ENCODE measurements around the gene SLC19A3.

The SLC19A3 gene

DNA sequence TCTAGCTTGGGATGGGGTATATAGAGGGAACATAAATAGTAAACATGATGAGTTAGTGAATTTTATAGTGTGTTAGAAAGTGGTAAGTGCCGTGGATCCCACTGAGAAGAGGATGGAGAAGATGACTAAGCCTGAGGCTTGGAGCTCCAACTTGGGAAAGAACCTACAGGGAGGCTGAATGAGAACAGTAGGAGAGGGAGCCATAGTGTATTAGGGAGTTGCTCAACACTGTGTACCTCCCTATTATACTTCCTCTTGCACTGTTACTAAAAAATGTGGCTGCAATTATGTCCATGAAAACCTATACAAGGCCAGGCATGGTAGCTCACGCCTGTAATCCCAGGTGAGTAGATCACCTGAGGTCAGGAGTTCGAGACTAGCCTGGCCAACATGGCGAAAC is 2.9 kb upstream of the SLC19A3 start:
- Mint-ChIP-seq H3K4me3 (no peak overlapping the region), H3K36me3 (peaks cover 0 to 2% of the 10 kb centered on the region in 2 donors), H3K27ac (no peak overlapping the region), H3K4me1 (peaks cover 2 to 7% of the 10 kb centered on the region in 2 donors), H3K9me3 (no peaks in the 10 kb centered on the region), H3K27me3 (peaks cover 25 to 37% of the 10 kb centered on the region in 2 donors)
- DNase-seq (no peak), ATAC-seq (replicated peaks) (no peak)

DNA sequence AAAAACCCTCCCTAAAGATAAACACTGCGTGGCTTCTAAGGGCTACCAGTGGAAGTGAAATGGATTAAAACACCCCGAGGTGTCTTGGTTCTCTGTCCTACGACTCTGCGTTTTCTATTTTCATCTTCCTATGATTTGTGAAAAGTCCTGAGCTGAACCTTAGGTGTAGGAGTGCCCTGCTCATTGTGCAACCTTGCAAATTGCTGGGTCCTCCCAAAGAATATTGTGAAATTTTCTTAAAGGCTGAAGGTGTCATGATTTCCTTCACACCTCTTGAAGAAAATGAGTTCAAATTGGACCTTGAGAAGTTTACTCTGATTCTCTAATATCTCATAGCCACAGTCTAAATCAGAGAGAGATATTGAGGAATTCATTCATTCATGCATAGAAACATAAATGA is 1.8 kb upstream of the SLC19A3 start:
- Mint-ChIP-seq H3K36me3 (peaks cover 0 to 2% of the 10 kb centered on the region in 2 donors), H3K9me3 (no peaks in the 10 kb centered on the region), H3K4me1 (peaks cover 2 to 7% of the 10 kb centered on the region in 2 donors), H3K4me3 (no peak overlapping the region), H3K27me3 (peaks cover 22 to 37% of the 10 kb centered on the region in 2 donors), H3K27ac (no peak overlapping the region)
- ATAC-seq (replicated peaks) (no peak), DNase-seq (no peak)

DNA sequence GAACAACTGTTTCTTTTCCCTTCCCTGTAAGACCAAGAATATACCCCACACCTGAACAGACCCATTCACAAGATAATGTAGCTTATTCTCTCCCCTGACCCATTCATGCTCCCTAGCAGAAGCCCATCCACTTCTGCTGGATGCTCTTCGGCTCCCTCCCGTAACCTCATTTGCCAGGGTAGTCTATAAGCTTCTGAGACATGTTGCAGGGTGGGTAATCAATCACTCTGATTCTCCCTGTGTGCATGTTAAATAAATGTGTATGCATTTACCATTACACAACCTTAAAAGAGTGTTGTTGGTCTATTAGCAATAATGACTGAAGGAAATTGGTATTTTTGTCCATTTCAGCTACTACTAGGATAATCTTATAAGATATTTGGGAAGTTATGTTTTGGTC is 1.3 kb downstream of the SLC19A3 start:
- Mint-ChIP-seq H3K9me3 (no peaks in the 10 kb centered on the region), H3K4me3 (no peak overlapping the region), H3K36me3 (peaks cover 0 to 2% of the 10 kb centered on the region in 2 donors), H3K27me3 (peaks cover 14 to 37% of the 10 kb centered on the region in 2 donors), H3K4me1 (peaks cover 2 to 7% of the 10 kb centered on the region in 2 donors), H3K27ac (no peak overlapping the region)
- ATAC-seq (replicated peaks) (no peak), DNase-seq (no peak)

DNA sequence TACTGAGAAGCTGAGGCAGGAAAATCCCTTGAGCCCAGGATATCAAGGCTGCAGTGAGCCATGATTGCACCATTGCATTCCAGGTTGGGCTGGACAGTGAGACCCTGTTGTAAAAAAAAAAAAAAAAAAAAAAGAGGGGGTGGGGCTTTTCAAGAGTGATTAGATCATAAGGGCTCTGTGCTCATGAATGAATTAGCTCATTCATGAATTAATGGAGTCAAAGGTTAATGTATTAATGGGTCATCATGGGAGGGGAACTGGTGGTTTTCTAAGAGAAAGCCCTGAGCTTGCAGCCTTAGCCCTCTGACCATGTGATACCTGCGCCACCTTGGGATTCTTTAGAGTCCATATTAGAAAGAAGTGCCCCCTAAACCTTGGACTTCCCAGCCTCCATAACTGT is 4.5 kb downstream of the SLC19A3 start:
- no peak for DNase-seq
- H3K27me3 Mint-ChIP-seq = peaks cover 10 to 14% of the 10 kb centered on the region in 2 donors
- H3K4me1 Mint-ChIP-seq = peaks cover 2 to 7% of the 10 kb centered on the region in 2 donors
- no peak overlapping the region for H3K4me3 Mint-ChIP-seq
- no peaks in the 10 kb centered on the region for H3K36me3 Mint-ChIP-seq
- H3K27ac Mint-ChIP-seq = no peak overlapping the region
- no peaks in the 10 kb centered on the region for H3K9me3 Mint-ChIP-seq
- no peak for ATAC-seq (replicated peaks)

DNA sequence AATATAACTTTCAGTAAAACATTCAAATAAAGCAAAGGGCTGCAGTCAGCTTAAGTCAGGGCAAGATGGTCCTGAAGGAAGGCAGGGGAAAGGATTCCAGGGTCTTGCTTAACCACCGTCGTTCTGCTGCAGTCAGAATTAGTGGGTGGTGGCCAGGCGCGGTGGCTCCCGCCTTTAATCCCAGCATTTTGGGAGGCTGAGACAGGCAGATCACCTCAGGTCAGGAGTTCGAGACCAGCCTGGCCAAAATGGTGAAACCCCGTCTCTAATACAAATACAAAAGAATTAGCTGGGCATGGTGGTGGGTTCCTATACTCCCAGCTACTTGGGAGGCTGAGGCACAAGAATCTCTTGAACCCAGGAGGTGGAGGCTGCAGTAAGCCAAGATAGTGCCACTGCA is 6.8 kb downstream of the SLC19A3 start:
- ATAC-seq (replicated peaks) (no peak), DNase-seq (no peak)
- Mint-ChIP-seq H3K27me3 (peaks cover 3 to 4% of the 10 kb centered on the region in 2 donors), H3K36me3 (no peaks in the 10 kb centered on the region), H3K9me3 (no peaks in the 10 kb centered on the region), H3K4me3 (no peak overlapping the region), H3K27ac (no peak overlapping the region), H3K4me1 (no peaks in the 10 kb centered on the region)

DNA sequence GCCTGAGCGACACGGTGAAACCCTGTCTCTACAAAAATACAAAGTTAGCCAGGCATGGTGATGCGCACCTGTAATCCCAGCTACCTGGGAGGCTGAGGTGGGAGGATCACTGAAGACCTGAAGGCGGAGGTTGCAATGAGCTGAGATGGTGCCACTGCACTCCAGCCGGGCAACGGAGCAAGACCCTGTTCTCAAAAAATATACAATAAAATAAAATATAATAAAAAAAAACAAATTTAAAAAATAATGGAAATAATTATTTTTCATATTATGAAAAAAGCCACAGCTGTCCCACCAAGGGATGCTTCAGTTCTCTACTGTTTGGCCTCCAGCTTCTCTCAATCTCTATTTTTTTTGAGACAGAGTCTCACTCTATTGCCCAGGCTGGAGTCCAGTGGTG is 10.4 kb downstream of the SLC19A3 start:
- ATAC-seq (replicated peaks) = no peak
- H3K4me1 Mint-ChIP-seq = no peaks in the 10 kb centered on the region

DNA sequence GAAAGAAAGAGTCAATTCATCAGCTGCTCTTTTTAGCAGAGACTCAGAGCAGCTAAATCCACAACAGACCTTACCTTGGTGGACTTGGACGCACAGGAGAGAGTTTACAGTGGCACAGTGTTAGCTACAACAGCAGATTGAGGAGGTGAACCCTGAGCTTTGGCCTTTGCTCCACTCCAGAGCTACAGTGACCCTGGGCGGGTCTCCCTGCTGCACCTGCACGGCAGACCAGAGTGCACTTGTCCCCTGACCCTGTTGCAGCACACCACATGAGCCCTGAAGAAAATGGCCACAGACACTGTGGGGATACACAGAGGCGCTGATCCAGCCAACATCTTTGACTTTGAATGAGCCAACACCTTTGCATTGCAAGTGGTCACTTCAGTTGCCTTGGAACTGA is 11.0 kb downstream of the SLC19A3 start:
- ATAC-seq (replicated peaks) (peak in 1 of 2 donors; percentile 19), DNase-seq (no peak)
- Mint-ChIP-seq H3K27ac (no peak overlapping the region), H3K27me3 (peaks cover 10 to 11% of the 10 kb centered on the region in 2 donors), H3K36me3 (no peaks in the 10 kb centered on the region), H3K4me3 (no peak overlapping the region), H3K9me3 (no peaks in the 10 kb centered on the region), H3K4me1 (no peaks in the 10 kb centered on the region)

More for the DNA sequence above, 10.4 kb downstream of the SLC19A3 start:
- Mint-ChIP-seq H3K9me3 (no peaks in the 10 kb centered on the region), H3K36me3 (no peaks in the 10 kb centered on the region), H3K27me3 (peaks cover 10 to 11% of the 10 kb centered on the region in 2 donors), H3K4me3 (no peak overlapping the region), H3K27ac (no peak overlapping the region)
- no peak for DNase-seq

DNA sequence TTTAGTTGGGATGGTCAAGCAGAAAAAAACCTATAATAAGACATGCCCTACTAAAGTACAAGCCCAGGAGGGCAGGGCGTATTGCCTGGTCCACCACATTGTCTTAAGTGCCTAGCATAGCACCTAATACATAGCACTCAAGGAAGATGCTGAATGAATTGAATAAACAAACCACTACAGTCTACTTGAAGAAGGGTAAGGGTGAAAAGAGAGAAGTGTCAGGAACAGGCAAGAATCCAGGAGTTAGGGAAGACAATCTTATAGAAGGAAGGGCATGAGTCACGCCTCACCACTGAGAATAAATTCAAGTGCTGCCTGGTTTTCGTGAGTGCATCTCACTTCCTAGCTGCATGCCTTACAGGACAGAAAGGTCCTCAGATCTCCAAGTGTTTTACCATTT is 13.9 kb downstream of the SLC19A3 start:
- Mint-ChIP-seq H3K27ac (no peak overlapping the region), H3K9me3 (no peaks in the 10 kb centered on the region), H3K36me3 (no peaks in the 10 kb centered on the region), H3K4me3 (no peak overlapping the region), H3K4me1 (no peaks in the 10 kb centered on the region), H3K27me3 (peaks cover 10 to 16% of the 10 kb centered on the region in 2 donors)
- no peak for ATAC-seq (replicated peaks)
- no peak for DNase-seq

DNA sequence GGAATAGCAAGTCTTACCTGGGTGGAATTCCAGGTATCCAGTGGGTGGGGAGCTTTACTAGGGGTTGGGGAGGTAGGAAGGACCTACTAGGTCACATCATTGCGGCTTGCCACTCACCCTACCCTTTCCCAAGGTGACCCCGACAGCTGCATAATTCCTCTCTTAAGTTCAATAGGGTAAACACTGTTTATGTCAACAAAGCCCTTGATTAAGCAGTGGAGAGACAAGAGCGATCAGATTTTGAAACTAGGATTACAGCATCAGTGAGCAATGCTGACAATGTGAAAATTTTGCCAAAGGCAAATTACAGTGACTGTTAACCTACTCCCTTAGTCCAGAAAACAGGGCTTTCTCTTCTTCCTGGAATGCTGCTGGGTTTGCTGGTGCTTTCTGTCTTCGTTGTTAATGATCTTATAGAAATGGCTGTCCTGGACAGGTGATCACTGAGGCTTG is 14.5 kb downstream of the SLC19A3 start:
- Mint-ChIP-seq H3K9me3 (no peaks in the 10 kb centered on the region), H3K36me3 (no peaks in the 10 kb centered on the region), H3K27me3 (peaks cover 10 to 16% of the 10 kb centered on the region in 2 donors), H3K4me1 (no peaks in the 10 kb centered on the region), H3K27ac (no peak overlapping the region), H3K4me3 (no peak overlapping the region)
- DNase-seq (no peak), ATAC-seq (replicated peaks) (no peak)

DNA sequence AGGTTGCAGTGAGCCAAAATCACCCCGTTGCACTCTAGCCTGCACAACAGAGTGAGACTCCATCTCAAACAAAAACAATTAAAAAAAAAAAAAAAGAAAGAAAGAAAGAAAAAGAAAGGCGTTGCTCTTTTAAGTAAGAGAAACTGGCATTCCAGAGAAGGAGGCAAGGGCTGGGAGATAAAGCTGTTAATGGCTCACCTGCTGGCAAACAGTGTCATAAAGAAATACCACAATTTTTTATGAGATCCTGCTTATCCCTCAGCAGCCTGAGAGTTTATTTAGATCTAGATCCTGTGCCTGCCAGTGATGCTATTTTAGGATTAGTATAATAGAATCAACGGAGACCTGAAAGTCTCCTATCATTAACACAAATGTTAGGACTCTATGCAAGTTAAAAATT is 16.3 kb downstream of the SLC19A3 start:
- H3K27me3 Mint-ChIP-seq = peaks cover 10 to 16% of the 10 kb centered on the region in 2 donors
- no peaks in the 10 kb centered on the region for H3K36me3 Mint-ChIP-seq
- H3K4me3 Mint-ChIP-seq = no peak overlapping the region
- H3K4me1 Mint-ChIP-seq = no peaks in the 10 kb centered on the region
- DNase-seq = no peak
- ATAC-seq (replicated peaks) = no peak
- no peaks in the 10 kb centered on the region for H3K9me3 Mint-ChIP-seq
- H3K27ac Mint-ChIP-seq = no peak overlapping the region

DNA sequence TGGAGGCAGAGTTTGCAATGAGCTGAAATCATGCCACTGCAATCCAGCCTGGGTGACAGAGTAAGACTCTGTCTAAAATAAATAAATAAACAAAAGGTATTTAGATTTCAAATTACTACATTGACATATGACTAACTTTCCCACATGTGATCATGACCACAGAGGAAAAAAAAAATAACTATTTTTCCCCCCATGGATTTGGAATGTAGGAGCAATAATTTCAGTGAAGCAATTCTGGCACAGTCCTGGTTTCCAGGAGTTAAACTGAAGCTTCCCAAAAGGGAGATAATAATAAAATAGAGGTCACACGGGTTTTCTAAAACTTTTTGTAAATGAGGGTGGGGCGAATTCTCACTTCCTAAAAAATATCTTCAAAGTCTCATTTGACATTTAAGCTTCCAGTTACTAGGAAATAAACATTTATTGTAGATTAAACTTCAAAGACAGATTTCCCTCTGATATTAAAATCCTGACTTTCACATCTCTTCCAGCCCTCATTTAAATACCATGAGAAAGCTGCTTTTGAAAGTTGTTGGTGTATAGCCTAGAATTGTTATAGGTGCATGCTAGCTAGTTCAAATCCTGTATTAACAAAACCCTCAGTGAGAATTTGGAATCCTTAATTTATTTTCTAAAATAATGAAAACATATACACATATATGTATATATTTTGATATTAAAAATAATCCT is 20.7 kb downstream of the SLC19A3 start:
- DNase-seq (no peak), ATAC-seq (replicated peaks) (no peak)
- H3K4me3 Mint-ChIP-seq = no peak overlapping the region
- H3K9me3 Mint-ChIP-seq = peaks cover 2 to 5% of the 10 kb centered on the region in 2 donors
- H3K27ac Mint-ChIP-seq = no peak overlapping the region
- no peaks in the 10 kb centered on the region for H3K36me3 Mint-ChIP-seq
- H3K4me1 Mint-ChIP-seq = no peaks in the 10 kb centered on the region
- H3K27me3 Mint-ChIP-seq = peaks cover 7 to 17% of the 10 kb centered on the region in 2 donors

DNA sequence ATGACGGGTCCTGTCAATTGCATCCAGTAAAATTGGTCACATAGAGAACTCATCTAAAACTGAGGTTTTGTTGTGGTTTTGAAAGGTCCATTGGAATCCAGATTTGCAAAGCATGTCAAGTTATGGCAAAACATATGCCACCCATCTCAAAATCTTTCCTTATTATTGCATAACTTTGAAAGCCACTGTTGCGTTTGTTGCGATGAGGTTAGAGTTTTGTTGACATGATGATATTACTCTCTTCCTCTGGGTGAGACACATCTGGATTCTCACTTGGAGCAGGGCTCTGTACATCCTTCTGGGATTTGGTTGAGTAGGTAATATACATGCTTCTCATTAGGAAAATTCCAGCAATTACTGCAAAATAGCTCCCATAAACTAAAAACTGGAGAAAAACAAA is 30.6 kb downstream of the SLC19A3 start:
- Mint-ChIP-seq H3K4me3 (no peak overlapping the region), H3K9me3 (no peaks in the 10 kb centered on the region), H3K27ac (no peak overlapping the region), H3K27me3 (peaks cover 11 to 19% of the 10 kb centered on the region in 2 donors), H3K36me3 (no peaks in the 10 kb centered on the region), H3K4me1 (no peaks in the 10 kb centered on the region)
- ATAC-seq (replicated peaks) = no peak
- no peak for DNase-seq

DNA sequence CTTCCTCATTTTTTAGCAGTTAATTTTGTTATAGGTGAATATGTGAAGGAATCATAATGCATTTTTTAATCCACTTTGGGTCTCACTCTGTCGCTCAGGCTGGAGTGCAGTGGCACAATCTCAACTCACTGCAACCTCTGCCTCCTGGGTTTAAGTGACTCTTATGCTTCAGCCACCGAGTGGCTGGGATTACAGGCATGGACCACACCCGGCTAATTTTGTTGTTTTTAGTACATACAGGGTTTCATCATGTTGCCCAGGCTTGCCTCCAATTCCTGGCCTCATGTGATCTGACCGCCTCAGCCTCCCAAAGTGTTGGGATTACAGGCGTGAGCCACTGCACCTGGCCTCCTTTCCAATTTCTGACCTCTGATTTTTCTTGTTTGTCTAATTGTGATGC is 33.6 kb downstream of the SLC19A3 start:
- Mint-ChIP-seq H3K4me1 (no peaks in the 10 kb centered on the region), H3K27ac (no peak overlapping the region), H3K36me3 (no peaks in the 10 kb centered on the region), H3K27me3 (peaks cover 7 to 18% of the 10 kb centered on the region in 2 donors), H3K4me3 (no peak overlapping the region), H3K9me3 (no peaks in the 10 kb centered on the region)
- ATAC-seq (replicated peaks) (no peak), DNase-seq (no peak)

DNA sequence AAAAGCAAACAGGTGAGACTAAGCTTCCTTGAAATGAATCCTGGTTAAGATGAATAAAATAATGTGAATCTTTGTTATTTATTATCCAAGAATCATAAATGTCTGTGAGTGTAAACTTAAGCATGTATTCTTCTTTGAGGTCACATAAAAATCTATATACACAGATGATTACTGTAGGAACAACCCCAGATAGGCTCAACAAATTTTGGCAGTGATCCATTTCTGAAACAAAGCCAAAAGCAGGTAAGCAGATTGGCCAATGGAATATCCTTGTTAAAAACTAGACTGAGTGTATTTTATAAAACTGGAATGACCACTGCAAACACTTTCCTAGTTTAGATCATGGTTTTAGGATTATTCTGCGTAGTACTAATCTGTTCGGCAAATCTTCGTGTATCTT is 39.9 kb downstream of the SLC19A3 start:
- Mint-ChIP-seq H3K27ac (no peak overlapping the region), H3K9me3 (no peaks in the 10 kb centered on the region), H3K4me1 (no peaks in the 10 kb centered on the region), H3K36me3 (no peaks in the 10 kb centered on the region), H3K4me3 (no peak overlapping the region), H3K27me3 (peaks cover 0 to 5% of the 10 kb centered on the region in 2 donors)
- ATAC-seq (replicated peaks) (no peak), DNase-seq (no peak)

DNA sequence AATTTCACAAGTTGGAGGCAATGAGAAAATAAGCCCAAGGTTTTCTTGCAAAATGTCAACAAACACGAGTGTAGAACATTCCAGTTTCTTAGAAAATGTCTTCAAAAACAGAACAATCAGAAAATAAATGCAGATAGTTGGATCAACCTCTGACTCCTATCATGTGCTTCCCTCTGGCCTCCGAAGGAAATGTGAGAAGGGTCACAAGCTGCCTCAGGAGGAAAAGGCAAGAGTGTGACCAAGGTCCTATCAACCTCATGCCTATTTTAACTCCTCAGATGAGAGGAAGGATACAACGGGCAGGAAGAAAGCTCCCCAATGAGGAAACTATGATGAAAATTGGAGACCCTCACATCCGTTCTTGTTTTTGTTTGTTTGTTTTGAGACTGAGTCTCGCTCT is 43.3 kb downstream of the SLC19A3 start:
- ATAC-seq (replicated peaks) (no peak), DNase-seq (no peak)
- Mint-ChIP-seq H3K27ac (no peak overlapping the region), H3K36me3 (no peaks in the 10 kb centered on the region), H3K4me3 (no peak overlapping the region), H3K9me3 (no peaks in the 10 kb centered on the region), H3K4me1 (no peaks in the 10 kb centered on the region), H3K27me3 (peaks cover 0 to 4% of the 10 kb centered on the region in 2 donors)

Measured in stimulated activated naive B cell treated with anti-CD40 and anti-IgM and Interleukin-4, amounts not matched to agents 10 μg/mL and 1 μg/mL and 100 μg/mL, for 72 hours (primary cell).